ENCODE data around the gene DRD3. TPM values are rescaled to one million over a fixed set of nuclear protein-coding genes. Genes with fewer than 3 reads are reported as not detected.

Gene DRD3
- total and polyA plus RNA-seq, 2 donors from 2014 or later, result not detected

DNA sequence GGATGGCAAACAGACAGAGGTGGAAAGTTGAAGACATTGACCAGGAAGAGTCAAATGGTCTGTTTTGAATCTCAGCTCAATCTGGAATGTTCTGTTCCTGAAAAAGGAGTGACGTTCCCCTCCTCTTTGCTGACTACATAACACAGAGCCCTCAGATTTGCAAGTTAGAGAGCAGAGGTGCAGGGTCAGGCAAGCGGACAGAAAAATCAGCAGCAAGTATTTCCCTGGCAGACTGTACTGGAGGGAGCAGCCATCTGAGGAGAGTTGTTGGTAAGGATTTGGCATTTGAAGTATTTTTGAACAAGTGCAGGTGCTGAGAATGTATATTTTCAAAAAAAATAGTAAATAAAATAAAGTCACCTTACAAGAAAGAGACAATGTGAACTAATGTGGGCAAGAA is 40.9 kb upstream of the DRD3 start:
- no peak overlapping the region for H3K4me3 ChIP-seq (ENCODE audit: low read length in 3 of 3)
- FAIRE-seq (no peak), DNase-seq (no peak)
- H3K9ac ChIP-seq (ENCODE audit: low read length in 3 of 3), result no peak overlapping the region
- no peaks in the 10 kb centered on the region for H3K4me1 ChIP-seq (ENCODE audit: control insufficient read depth in 2 of 3, insufficient read depth in 2 of 3, low read depth in 1 of 3, low read length in 3 of 3)
- H3K27ac ChIP-seq (ENCODE audit: low read depth in 2 of 2, low read length in 2 of 2), result no peak overlapping the region
- intact Hi-C loops (cut with DNase I), result no loop called here
- H3K36me3 ChIP-seq (ENCODE audit: control insufficient read depth in 2 of 3, insufficient read depth in 3 of 3, low read length in 3 of 3), result no peaks in the 10 kb centered on the region
- no peaks in the 10 kb centered on the region for H3K27me3 ChIP-seq (ENCODE audit: control insufficient read depth, insufficient read depth, low read length)
- TF ChIP-seq, protein P1, sequence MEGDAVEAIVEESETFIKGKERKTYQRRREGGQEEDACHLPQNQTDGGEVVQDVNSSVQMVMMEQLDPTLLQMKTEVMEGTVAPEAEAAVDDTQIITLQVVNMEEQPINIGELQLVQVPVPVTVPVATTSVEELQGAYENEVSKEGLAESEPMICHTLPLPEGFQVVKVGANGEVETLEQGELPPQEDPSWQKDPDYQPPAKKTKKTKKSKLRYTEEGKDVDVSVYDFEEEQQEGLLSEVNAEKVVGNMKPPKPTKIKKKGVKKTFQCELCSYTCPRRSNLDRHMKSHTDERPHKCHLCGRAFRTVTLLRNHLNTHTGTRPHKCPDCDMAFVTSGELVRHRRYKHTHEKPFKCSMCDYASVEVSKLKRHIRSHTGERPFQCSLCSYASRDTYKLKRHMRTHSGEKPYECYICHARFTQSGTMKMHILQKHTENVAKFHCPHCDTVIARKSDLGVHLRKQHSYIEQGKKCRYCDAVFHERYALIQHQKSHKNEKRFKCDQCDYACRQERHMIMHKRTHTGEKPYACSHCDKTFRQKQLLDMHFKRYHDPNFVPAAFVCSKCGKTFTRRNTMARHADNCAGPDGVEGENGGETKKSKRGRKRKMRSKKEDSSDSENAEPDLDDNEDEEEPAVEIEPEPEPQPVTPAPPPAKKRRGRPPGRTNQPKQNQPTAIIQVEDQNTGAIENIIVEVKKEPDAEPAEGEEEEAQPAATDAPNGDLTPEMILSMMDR (IDR thresholded peaks at IDR 0.05; ENCODE audit: borderline replicate concordance, extremely low read depth, insufficient read depth), result no peak
- H3K9me3 ChIP-seq (ENCODE audit: control insufficient read depth in 2 of 3, insufficient read depth in 1 of 3, low read length in 3 of 3), result peaks cover 0 to 6% (median 0%) of the 10 kb centered on the region in 3 donors

DNA sequence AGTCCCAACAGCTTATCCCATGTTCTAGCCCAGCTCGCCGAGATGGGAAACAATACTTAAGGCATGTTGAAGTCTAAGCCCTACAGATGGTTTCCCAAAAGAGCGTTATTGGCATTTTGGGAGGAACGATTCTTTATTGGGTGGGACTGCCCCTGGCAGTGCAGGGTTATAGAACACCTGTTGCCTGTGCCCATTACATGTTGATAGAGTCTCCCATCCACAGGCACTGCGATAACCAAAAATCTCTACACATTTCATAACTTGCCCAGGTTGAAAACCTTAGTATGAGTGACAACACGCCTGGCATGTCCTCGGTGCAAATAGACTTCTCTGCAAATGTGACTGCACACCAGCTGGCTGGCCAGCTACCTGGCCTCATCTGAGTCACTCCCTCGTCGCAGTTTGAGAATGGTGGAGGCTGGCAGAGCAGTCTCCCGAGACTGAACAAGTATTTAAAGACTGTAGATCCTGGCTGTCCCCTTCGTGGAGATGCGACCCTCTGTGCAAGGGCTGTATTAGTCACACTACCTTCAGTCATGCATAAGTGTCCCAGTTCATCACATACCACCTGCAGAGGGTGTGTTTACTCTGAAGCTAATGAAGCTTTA is 39.8 kb upstream of the DRD3 start:
- FAIRE-seq (no peak), DNase-seq (peak in 1 of 5 donors; percentile 7)
- no peak overlapping the region for H3K27ac ChIP-seq (ENCODE audit: low read depth in 2 of 2, low read length in 2 of 2)
- no peaks in the 10 kb centered on the region for H3K9me3 ChIP-seq (ENCODE audit: control insufficient read depth in 2 of 3, insufficient read depth in 1 of 3, low read length in 3 of 3)
- H3K36me3 ChIP-seq (ENCODE audit: control insufficient read depth in 2 of 3, insufficient read depth in 3 of 3, low read length in 3 of 3), result no peaks in the 10 kb centered on the region
- intact Hi-C loops (cut with DNase I), result no loop called here
- H3K4me3 ChIP-seq (ENCODE audit: low read length in 3 of 3), result no peak overlapping the region
- TF ChIP-seq, protein P1 (IDR thresholded peaks at IDR 0.05; ENCODE audit: borderline replicate concordance, extremely low read depth, insufficient read depth), result no peak
- peaks cover 0 to 2% (median 0%) of the 10 kb centered on the region in 3 donors for H3K4me1 ChIP-seq (ENCODE audit: control insufficient read depth in 2 of 3, insufficient read depth in 2 of 3, low read depth in 1 of 3, low read length in 3 of 3)
- no peaks in the 10 kb centered on the region for H3K27me3 ChIP-seq (ENCODE audit: control insufficient read depth, insufficient read depth, low read length)
- H3K9ac ChIP-seq (ENCODE audit: low read length in 3 of 3), result no peak overlapping the region

DNA sequence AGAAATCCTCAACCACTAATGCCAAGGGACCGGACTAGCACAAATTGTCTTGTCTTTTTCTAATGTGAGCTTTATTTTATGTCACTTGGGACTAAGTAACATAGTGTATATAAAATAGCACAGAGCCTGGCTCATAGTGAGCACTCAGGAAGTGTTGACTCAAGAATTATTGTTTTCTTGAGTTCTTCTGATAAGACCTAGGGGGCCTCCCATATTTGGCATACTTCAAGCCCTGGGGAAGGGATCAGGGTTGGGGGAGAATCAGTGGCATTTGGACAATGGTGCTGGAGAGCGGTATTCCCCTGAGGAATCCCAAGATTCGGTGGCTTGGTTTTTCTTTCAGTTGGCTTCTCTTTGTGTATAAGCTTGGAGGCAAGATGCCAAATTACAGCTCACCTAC is 39.2 kb upstream of the DRD3 start:
- TF ChIP-seq, protein P1 (IDR thresholded peaks at IDR 0.05; ENCODE audit: borderline replicate concordance, extremely low read depth, insufficient read depth), result no peak
- no peak for FAIRE-seq
- Histone ChIP-seq H3K4me1 (ENCODE audit: control insufficient read depth in 2 of 3, insufficient read depth in 2 of 3, low read depth in 1 of 3, low read length in 3 of 3) (peaks cover 0 to 7% (median 0%) of the 10 kb centered on the region in 3 donors), H3K9ac (ENCODE audit: low read length in 3 of 3) (no peak overlapping the region), H3K9me3 (ENCODE audit: control insufficient read depth in 2 of 3, insufficient read depth in 1 of 3, low read length in 3 of 3) (no peaks in the 10 kb centered on the region), H3K27me3 (ENCODE audit: control insufficient read depth, insufficient read depth, low read length) (no peaks in the 10 kb centered on the region), H3K4me3 (ENCODE audit: low read length in 3 of 3) (no peak overlapping the region), H3K36me3 (ENCODE audit: control insufficient read depth in 2 of 3, insufficient read depth in 3 of 3, low read length in 3 of 3) (no peaks in the 10 kb centered on the region), H3K27ac (ENCODE audit: low read depth in 2 of 2, low read length in 2 of 2) (no peak overlapping the region)
- no peak for DNase-seq
- intact Hi-C loops (cut with DNase I), result no loop called here

DNA sequence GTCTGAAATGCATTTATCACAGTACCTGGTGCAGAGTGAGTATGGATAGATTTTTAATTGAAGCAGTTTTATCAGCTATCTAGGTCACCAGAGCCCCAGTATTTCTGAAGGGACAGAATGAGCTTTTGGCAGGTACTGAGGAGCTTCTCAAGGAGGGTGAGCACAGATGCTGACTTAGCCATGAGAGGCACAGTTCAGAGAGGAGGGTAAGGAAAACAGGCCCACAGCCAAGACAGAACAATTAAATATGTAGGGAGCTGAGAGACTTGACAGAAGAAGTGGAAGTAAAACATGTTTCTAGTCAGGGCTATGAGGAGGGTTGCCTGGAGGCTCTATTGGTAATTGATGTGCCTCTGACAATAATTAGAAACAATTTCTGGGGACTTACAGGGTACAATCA is 38.4 kb upstream of the DRD3 start:
- Histone ChIP-seq H3K4me3 (ENCODE audit: low read length in 3 of 3) (no peak overlapping the region), H3K36me3 (ENCODE audit: control insufficient read depth in 2 of 3, insufficient read depth in 3 of 3, low read length in 3 of 3) (no peaks in the 10 kb centered on the region), H3K27me3 (ENCODE audit: control insufficient read depth, insufficient read depth, low read length) (no peaks in the 10 kb centered on the region), H3K9ac (ENCODE audit: low read length in 3 of 3) (no peak overlapping the region), H3K27ac (ENCODE audit: low read depth in 2 of 2, low read length in 2 of 2) (no peak overlapping the region), H3K4me1 (ENCODE audit: control insufficient read depth in 2 of 3, insufficient read depth in 2 of 3, low read depth in 1 of 3, low read length in 3 of 3) (peaks cover 0 to 7% (median 0%) of the 10 kb centered on the region in 3 donors), H3K9me3 (ENCODE audit: control insufficient read depth in 2 of 3, insufficient read depth in 1 of 3, low read length in 3 of 3) (no peaks in the 10 kb centered on the region)
- intact Hi-C loops (cut with DNase I), result no loop called here
- no peak for FAIRE-seq
- DNase-seq, result no peak
- TF ChIP-seq, protein P1 (IDR thresholded peaks at IDR 0.05; ENCODE audit: borderline replicate concordance, extremely low read depth, insufficient read depth), result no peak
